Testis (tissue), 3 donors: ENCODE results near the gene MSTO1. TPM values are rescaled to one million over a fixed set of nuclear protein-coding genes. Genes with fewer than 3 reads are reported as not detected.
"Not testable (repeated sequence)": the region's sequence is repeated elsewhere in the genome, so short reads cannot be mapped to it uniquely, and the experiment has no call there.

Experiments used
- DNase-seq: peaks from one replicate; pipeline ENCODE4 v3.0.0-alpha.2; 2019
- H3K27ac ChIP-seq, 2 donors: fragments of 200-600 bp; sonication (generic); one replicate each; pipeline ENCODE4 v1.5.1; 2019
- H3K27me3 ChIP-seq: fragments of 200-600 bp; sonication (generic); one replicate; pipeline ENCODE4 v1.5.1; 2019
- H3K36me3 ChIP-seq: fragments of 200-600 bp; sonication (generic); one replicate; pipeline ENCODE4 v1.5.1; 2017; ENCODE audit warnings: low read depth; ENCODE audit errors: missing control alignments
- H3K4me1 ChIP-seq: fragments of 200-600 bp; sonication (generic); one replicate; pipeline ENCODE4 v1.5.1; 2019
- H3K4me3 ChIP-seq, 2 donors: fragments of 200-600 bp; sonication (generic); one replicate each; pipeline ENCODE4 v1.5.1; 2017 to 2019
- H3K9me3 ChIP-seq: fragments of 200-600 bp; sonication (generic); one replicate; pipeline ENCODE4 v1.5.1; 2017
- POLR2A ChIP-seq: fragments of 450-650 bp; IDR thresholded peaks from one replicate; pipeline ENCODE4 v1.6.1; 2017; ENCODE audit warnings: antibody characterized with exemption, mild to moderate bottlenecking, moderate library complexity
- WGBS, 2 donors: methylation state at CpG; one replicate each; pipeline ENCODE4 v1.1.5; 2018; 5-methylcytosine and 5-hydroxymethylcytosine counted together
- intact Hi-C: fragments of 100-400 bp; cut with DNase I; formaldehyde crosslinking; loops from one replicate; pipeline ENCODE4 v1.15.1; 2023; ENCODE audit warnings: low total_unique reads
- polyA plus RNA-seq: library from polyadenylated mRNA; stranded (reverse); fragments of 350-450 nt; fragmentation: Illumina TruSeq; extraction: RNeasy Lipid Tissue Mini Kit (QIAGEN cat#74804); gene quantifications from one replicate; pipeline ENCODE4 v1.2.3, GENCODE V29; 2014; ENCODE audit warnings: low read depth, low replicate concordance; ENCODE audit not compliant: insufficient read depth
- total RNA-seq, 2 donors: library from RNA; depleted of rRNA; stranded (reverse); fragments of >200 nt; gene quantifications; one replicate each; pipeline ENCODE4 v1.2.3, GENCODE V29; 2016
- TF ChIP-seq, protein P1 (sequence below), 3 experiments: fragments of 450-650 bp in 2 of 3; fragments of 200-600 bp in 1 of 3; sonication (generic) in 1 of 3; IDR thresholded peaks; one replicate each; pipeline ENCODE4 v1.5.1; 2016 to 2019; ENCODE audit warnings: antibody characterized with exemption in 3 of 3, mild to moderate bottlenecking in 2 of 3, moderate library complexity in 1 of 3

MSTO1 gene
- total and polyA plus RNA-seq, 3 donors from 2014 or later, result 50.0 to 140 (median 62.4) TPM

- DNase-seq, result no peak
- no peak for TF ChIP-seq POLR2A
- TF ChIP-seq, protein P1, sequence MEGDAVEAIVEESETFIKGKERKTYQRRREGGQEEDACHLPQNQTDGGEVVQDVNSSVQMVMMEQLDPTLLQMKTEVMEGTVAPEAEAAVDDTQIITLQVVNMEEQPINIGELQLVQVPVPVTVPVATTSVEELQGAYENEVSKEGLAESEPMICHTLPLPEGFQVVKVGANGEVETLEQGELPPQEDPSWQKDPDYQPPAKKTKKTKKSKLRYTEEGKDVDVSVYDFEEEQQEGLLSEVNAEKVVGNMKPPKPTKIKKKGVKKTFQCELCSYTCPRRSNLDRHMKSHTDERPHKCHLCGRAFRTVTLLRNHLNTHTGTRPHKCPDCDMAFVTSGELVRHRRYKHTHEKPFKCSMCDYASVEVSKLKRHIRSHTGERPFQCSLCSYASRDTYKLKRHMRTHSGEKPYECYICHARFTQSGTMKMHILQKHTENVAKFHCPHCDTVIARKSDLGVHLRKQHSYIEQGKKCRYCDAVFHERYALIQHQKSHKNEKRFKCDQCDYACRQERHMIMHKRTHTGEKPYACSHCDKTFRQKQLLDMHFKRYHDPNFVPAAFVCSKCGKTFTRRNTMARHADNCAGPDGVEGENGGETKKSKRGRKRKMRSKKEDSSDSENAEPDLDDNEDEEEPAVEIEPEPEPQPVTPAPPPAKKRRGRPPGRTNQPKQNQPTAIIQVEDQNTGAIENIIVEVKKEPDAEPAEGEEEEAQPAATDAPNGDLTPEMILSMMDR (IDR thresholded peaks at IDR 0.05), result no peak
- intact Hi-C loops, result no loop called here
- WGBS, 2 donors, result 87 to 88% methylated on average over 4 of the region's 4 CpGs
- Histone ChIP-seq H3K27me3 (no peaks in the 10 kb centered on the region), H3K4me1 (no peaks in the 10 kb centered on the region), H3K4me3 (no peak overlapping the region), H3K27ac (no peak overlapping the region), H3K9me3 (no peaks in the 10 kb centered on the region), H3K36me3 (no peaks in the 10 kb centered on the region)
Measured at GRCh38 chr1:155570593-155570990, 39.4 kb upstream of the MSTO1 start.

DNA sequence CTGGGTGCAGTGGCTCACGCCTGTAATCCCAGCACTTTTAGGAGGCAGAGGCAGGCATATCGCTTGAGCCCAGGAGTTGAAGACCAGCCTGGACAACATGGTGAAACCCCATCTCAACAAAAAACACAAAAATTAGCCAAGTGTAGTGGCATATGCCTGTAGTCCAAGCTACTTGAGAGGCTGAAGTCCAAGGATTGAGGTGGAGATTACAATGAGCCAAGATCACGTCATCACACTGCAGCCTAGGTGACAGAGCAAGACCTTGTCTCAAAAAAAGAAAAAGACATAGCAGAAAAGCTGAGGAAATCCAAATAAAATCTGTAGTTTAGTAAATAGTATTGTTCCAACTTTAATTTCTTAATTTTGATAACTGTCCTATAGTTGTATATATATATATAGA, 35.9 kb upstream of the MSTO1 start:
- no peaks in the 10 kb centered on the region for H3K27me3 ChIP-seq
- no peak for TF ChIP-seq POLR2A
- TF ChIP-seq, protein P1 (IDR thresholded peaks at IDR 0.05), result no peak
- intact Hi-C loops, result no loop called here
- no peaks in the 10 kb centered on the region for H3K9me3 ChIP-seq
- H3K27ac ChIP-seq, result no peak overlapping the region
- no peak overlapping the region for H3K4me3 ChIP-seq
- WGBS, 2 donors, result 92 to 93% methylated on average over 3 of the region's 3 CpGs
- H3K36me3 ChIP-seq, result no peaks in the 10 kb centered on the region
- H3K4me1 ChIP-seq, result no peaks in the 10 kb centered on the region
- DNase-seq, result no peak

DNA sequence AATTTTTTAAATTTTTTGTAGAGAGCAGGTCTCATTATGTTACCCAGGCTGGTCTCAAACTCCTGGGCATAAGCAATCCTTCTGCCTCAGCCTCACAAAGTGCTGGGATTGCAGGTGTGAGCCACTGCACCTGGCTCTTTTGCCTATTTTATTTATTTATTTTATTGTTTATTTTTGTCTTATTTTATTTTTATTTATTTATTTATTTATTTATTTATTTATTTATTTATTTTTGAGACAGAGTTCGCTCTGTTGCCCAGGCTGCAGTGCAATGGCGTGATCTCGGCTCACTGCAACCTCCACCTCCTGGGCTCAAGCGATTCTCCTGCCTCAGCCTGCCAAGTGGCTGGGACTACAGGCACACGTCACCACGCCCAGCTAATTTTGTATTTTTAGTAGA, 34.4 kb upstream of the MSTO1 start:
- H3K27me3 ChIP-seq, DNase-seq, H3K4me3 ChIP-seq, H3K4me1 ChIP-seq, H3K27ac ChIP-seq, intact Hi-C loops, H3K9me3 ChIP-seq, H3K36me3 ChIP-seq: not testable (repeated sequence)
- 97% methylated on average over 6 of the region's 6 CpGs for WGBS, 2 donors

DNA sequence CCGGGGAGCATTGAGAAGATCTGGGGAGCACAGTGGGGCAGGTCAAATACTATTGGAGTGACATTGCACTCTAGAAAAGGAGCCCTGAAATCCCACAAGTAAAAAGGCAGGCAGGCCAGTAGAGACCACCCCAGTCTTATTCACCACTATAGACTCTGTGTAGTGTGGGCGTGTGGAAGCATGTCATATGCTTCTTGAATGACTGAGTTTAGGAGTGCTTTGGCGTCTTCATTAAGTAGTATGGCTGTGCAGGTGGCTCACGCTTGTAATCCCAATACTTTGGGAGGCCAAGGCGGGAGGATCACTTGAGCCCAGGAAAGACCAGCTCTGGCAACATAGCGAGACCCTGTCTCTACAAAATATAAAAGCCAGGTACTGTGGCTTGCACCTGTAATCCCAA, 26.2 kb upstream of the MSTO1 start:
- intact Hi-C loops, H3K36me3 ChIP-seq, H3K4me3 ChIP-seq, H3K4me1 ChIP-seq, H3K9me3 ChIP-seq, H3K27me3 ChIP-seq, H3K27ac ChIP-seq, DNase-seq: not testable (repeated sequence)
- 90 to 95% methylated on average over 6 of the region's 6 CpGs for WGBS, 2 donors

DNA sequence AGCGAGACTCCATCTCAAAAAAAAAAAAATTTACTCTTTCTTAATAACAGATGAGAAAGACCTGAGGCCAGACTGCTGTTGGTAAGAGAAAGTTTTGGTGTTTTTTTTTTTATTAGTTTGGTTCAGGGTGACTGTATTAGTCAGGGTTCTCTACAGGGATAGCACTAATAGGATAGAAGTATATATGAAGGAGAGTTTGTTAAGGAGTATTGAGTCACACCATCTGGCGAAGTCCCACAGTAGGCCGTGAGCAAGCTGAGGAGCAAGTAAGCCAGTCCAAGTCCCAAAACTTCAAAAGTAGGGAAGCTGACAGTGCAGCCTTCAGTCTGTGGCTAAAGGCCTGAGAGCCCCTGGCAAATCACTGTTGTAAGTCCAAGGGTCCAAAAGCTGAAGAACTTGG, 20.7 kb upstream of the MSTO1 start:
- H3K36me3 ChIP-seq, H3K9me3 ChIP-seq, H3K4me3 ChIP-seq, intact Hi-C loops, H3K27ac ChIP-seq, H3K4me1 ChIP-seq, H3K27me3 ChIP-seq, DNase-seq: not testable (repeated sequence)
- WGBS, 2 donors, result 88 to 100% methylated on average over 1 to 3 of the region's 3 CpGs

GRCh38 chr1:155590516-155591247, 19.3 kb upstream of the MSTO1 start:
- H3K27me3 ChIP-seq, H3K36me3 ChIP-seq, H3K9me3 ChIP-seq, H3K27ac ChIP-seq, DNase-seq, H3K4me1 ChIP-seq, H3K4me3 ChIP-seq: not testable (repeated sequence)
- intact Hi-C loops, result loop anchor here (10.0 kb wide), 2 partner anchors 266 to 336 kb away; partner anchors contain the start of genes ENTREP3 and RUSC1
- WGBS, 2 donors, result 91% methylated on average over 14 to 19 of the region's 20 CpGs

- Histone ChIP-seq H3K4me3 (no peak overlapping the region), H3K9me3 (no peaks in the 10 kb centered on the region), H3K4me1 (no peaks in the 10 kb centered on the region), H3K36me3 (no peaks in the 10 kb centered on the region), H3K27me3 (no peaks in the 10 kb centered on the region), H3K27ac (no peak overlapping the region)
- DNase-seq, result peak; percentile 33
- TF ChIP-seq, protein P1 (IDR thresholded peaks at IDR 0.05), result peak; percentile 31 to 64 (median 56)
- TF ChIP-seq POLR2A, result no peak
- WGBS, 2 donors, result 42 to 52% methylated on average over 6 of the region's 6 CpGs
- intact Hi-C loops, result loop anchor here (10.0 kb wide), 2 partner anchors 267 to 337 kb away; partner anchors contain the start of genes ENTREP3 and RUSC1
Measured at GRCh38 chr1:155591770-155592169, 18.2 kb upstream of the MSTO1 start.

DNA sequence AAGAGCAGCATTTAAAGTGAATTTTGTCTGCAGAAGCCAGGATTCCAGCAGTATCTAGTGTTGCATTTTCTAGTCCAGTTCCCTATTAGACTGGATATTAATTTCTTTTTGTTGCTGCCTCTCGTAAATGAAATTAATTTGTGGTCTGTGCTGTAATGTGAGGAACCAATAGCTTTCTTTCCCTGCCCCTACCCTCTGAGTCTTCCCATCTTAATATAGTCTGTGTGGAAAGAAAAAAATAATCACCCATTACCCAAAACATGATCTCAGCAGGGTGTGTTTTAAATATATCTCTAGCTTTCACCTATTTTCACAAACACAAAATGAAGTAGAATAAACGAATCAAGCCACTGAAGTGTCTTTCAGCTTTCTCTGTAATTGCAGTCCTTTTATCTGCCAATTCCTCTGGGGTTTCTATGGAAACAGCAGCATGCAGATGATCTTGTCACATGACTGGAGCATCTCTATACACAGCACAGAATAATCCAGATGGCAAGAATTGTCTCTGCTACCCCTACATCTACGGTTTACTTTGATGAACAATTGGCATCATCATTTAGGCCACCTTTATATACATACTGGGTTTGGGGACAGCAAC, 14.0 kb upstream of the MSTO1 start:
- not testable (repeated sequence) for H3K27me3 ChIP-seq, H3K9me3 ChIP-seq, H3K36me3 ChIP-seq, DNase-seq, H3K4me3 ChIP-seq, H3K27ac ChIP-seq, H3K4me1 ChIP-seq
- intact Hi-C loops, result loop anchor here (10.0 kb wide), 2 partner anchors 271 to 341 kb away; partner anchors contain the start of genes ENTREP3 and RUSC1
- WGBS, 2 donors, result 59 to 81% methylated on average over 3 of the region's 3 CpGs
